Mesothelial cell of epicardium (in vitro differentiated cells): ENCODE measurements around the gene MINAR1. TPM values are rescaled to one million over a fixed set of nuclear protein-coding genes. Genes with fewer than 3 reads are reported as not detected.

Experiments
- DNase-seq, 2 experiments: peaks; one replicate each; pipeline ENCODE4 v3.0.0; 2021; ENCODE audit warnings: low spot score in 2 of 2; ENCODE audit not compliant: unreplicated experiment in 2 of 2
- H3K27ac Mint-ChIP-seq: 2 replicates; pipeline ENCODE4 v1.8.0; 2021; ENCODE audit warnings: mixed read lengths
- H3K27me3 Mint-ChIP-seq: 2 replicates; pipeline ENCODE4 v1.8.0; 2021; ENCODE audit warnings: low read depth, mixed read lengths
- H3K36me3 Mint-ChIP-seq: 2 replicates; pipeline ENCODE4 v1.8.0; 2021; ENCODE audit warnings: mixed read lengths
- H3K4me1 Mint-ChIP-seq: 2 replicates; pipeline ENCODE4 v1.8.0; 2021; ENCODE audit warnings: mixed read lengths
- H3K4me3 Mint-ChIP-seq: 2 replicates; pipeline ENCODE4 v1.8.0; 2021; ENCODE audit warnings: mild to moderate bottlenecking, moderate library complexity, mixed read lengths
- H3K9me3 Mint-ChIP-seq: 2 replicates; pipeline ENCODE4 v1.8.0; 2021; ENCODE audit warnings: mixed read lengths
- total RNA-seq: library from RNA; stranded (reverse); gene quantifications from 3 replicates; pipeline ENCODE4 v1.2.1, GENCODE V29; 2021
- TF ChIP-seq, protein P1 (sequence below): fragments of 200-600 bp; sonication (generic); IDR thresholded peaks from one replicate; pipeline ENCODE4 v1.5.0; 2021; ENCODE audit warnings: antibody characterized with exemption; ENCODE audit not compliant: unreplicated experiment

The MINAR1 gene
- total RNA-seq, 1 donor from 2014 or later = 2.4 TPM

DNA sequence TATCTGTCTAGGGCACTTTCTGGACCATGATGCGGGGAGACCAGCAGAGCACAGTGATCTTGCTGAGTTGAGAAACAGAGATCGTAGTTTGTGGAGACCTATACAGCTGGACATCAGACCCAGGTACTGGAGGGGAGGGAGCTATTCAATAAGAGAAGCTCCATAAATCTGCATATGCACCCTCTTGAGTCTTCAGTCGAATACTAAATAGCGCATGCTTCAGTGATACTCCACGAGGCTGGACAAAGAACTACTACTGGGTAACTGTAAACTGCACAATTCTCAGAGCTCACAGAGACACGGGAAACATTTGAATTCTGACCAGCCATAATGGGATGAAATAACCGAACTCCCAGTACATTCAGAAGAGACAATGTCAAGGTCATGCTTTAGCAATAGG, 49.7 kb downstream of the MINAR1 start:
- H3K36me3 Mint-ChIP-seq = no peaks in the 10 kb centered on the region
- peaks cover 11% of the 10 kb centered on the region for H3K9me3 Mint-ChIP-seq
- H3K27ac Mint-ChIP-seq = no peak overlapping the region
- TF ChIP-seq, protein P1, sequence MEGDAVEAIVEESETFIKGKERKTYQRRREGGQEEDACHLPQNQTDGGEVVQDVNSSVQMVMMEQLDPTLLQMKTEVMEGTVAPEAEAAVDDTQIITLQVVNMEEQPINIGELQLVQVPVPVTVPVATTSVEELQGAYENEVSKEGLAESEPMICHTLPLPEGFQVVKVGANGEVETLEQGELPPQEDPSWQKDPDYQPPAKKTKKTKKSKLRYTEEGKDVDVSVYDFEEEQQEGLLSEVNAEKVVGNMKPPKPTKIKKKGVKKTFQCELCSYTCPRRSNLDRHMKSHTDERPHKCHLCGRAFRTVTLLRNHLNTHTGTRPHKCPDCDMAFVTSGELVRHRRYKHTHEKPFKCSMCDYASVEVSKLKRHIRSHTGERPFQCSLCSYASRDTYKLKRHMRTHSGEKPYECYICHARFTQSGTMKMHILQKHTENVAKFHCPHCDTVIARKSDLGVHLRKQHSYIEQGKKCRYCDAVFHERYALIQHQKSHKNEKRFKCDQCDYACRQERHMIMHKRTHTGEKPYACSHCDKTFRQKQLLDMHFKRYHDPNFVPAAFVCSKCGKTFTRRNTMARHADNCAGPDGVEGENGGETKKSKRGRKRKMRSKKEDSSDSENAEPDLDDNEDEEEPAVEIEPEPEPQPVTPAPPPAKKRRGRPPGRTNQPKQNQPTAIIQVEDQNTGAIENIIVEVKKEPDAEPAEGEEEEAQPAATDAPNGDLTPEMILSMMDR = no peak
- peaks cover 5% of the 10 kb centered on the region for H3K4me1 Mint-ChIP-seq
- peaks cover 13% of the 10 kb centered on the region for H3K27me3 Mint-ChIP-seq
- no peak for DNase-seq
- no peak overlapping the region for H3K4me3 Mint-ChIP-seq

Other genes starting within 250 kb of the MINAR1 start
- gene ANKRD34C, start 149.6 kb upstream of the MINAR1 start, total RNA-seq = not detected in 3 replicates
- 59.1 to 62.9 TPM (median 61.5 TPM) in 3 replicates for gene TMED3, start 121.2 kb upstream of the MINAR1 start, total RNA-seq